HepG2 (cell line): ENCODE results near the gene PHLDB1. TPM values are rescaled to one million over a fixed set of nuclear protein-coding genes. Genes with fewer than 3 reads are reported as not detected.
A peak's percentile ranks its signal among the peaks of the same experiment; 100 is the strongest.

Experiments
- BHLHE40 ChIP-seq: IDR thresholded peaks from 2 replicates; pipeline ENCODE4 v1.6.1; 2011; ENCODE audit warnings: low read length, improper control_type of control experiment
- ERF ChIP-seq: IDR thresholded peaks from 2 replicates; pipeline ENCODE4 v1.6.1; 2018; ENCODE audit warnings: missing biosample characterization, missing genetic modification reagents
- FUBP1 ChIP-seq: sonication (generic); formaldehyde crosslinking; IDR thresholded peaks from 2 replicates; pipeline ENCODE4 v1.5.1; 2020; ENCODE audit warnings: missing genetic modification reagents, mild to moderate bottlenecking, borderline replicate concordance
- GFI1 ChIP-seq: sonication (generic); formaldehyde crosslinking; IDR thresholded peaks from 2 replicates; pipeline ENCODE4 v1.5.0; 2020; ENCODE audit warnings: missing genetic modification reagents, mild to moderate bottlenecking, borderline replicate concordance
- HOXA5 ChIP-seq: sonication (generic); formaldehyde crosslinking; IDR thresholded peaks from 2 replicates; pipeline ENCODE4 v1.4.0; 2020; ENCODE audit warnings: missing genetic modification reagents
- HOXD1 ChIP-seq: sonication (generic); formaldehyde crosslinking; IDR thresholded peaks from 2 replicates; pipeline ENCODE4 v1.5.0; 2020; ENCODE audit warnings: missing genetic modification reagents
- MAFG ChIP-seq: sonication (generic); formaldehyde crosslinking; IDR thresholded peaks from 2 replicates; pipeline ENCODE4 v1.5.1; 2020; ENCODE audit warnings: mild to moderate bottlenecking, missing genetic modification reagents
- MBD4 ChIP-seq: IDR thresholded peaks from 2 replicates; pipeline ENCODE4 v1.6.1; 2012; ENCODE audit warnings: low read length, inconsistent platforms, borderline replicate concordance
- MYPOP ChIP-seq: sonication (generic); formaldehyde crosslinking; IDR thresholded peaks from 2 replicates; pipeline ENCODE4 v1.8.1; 2023; ENCODE audit warnings: mild to moderate bottlenecking, moderate library complexity, missing genetic modification reagents
- NFIC ChIP-seq: IDR thresholded peaks from 2 replicates; pipeline ENCODE4 v1.6.1; 2012; ENCODE audit warnings: mild to moderate bottlenecking, low read length, inconsistent platforms
- NR2F1 ChIP-seq, 2 experiments: fragments of 450-650 bp in 1 of 2; formaldehyde crosslinking in 1 of 2; IDR thresholded peaks; 2 replicates each; pipeline versions ENCODE4 v1.5.0 to v1.6.1; 2016 to 2020; ENCODE audit warnings: mild to moderate bottlenecking in 1 of 2, missing compliant biosample characterization in 1 of 2, missing genetic modification reagents in 1 of 2, moderate library complexity in 1 of 2
- ONECUT2 ChIP-seq: sonication (generic); formaldehyde crosslinking; IDR thresholded peaks from 2 replicates; pipeline ENCODE4 v1.4.0; 2020; ENCODE audit warnings: missing genetic modification reagents
- POLR2AphosphoS2 ChIP-seq: IDR thresholded peaks from 2 replicates; pipeline ENCODE4 v1.6.1; 2011; ENCODE audit warnings: low read depth, low read length, improper control_type of control experiment
- SMAD9 ChIP-seq: sonication (generic); formaldehyde crosslinking; IDR thresholded peaks from 2 replicates; pipeline ENCODE4 v1.5.1; 2020; ENCODE audit warnings: mild to moderate bottlenecking, missing genetic modification reagents
- SRF ChIP-seq: IDR thresholded peaks from 2 replicates; pipeline ENCODE4 v1.6.1; 2011; ENCODE audit warnings: mild to moderate bottlenecking, low read depth, low read length, moderate library complexity
- TBX2 ChIP-seq: sonication (generic); formaldehyde crosslinking; IDR thresholded peaks from 2 replicates; pipeline ENCODE4 v1.5.0; 2020; ENCODE audit warnings: missing genetic modification reagents, mild to moderate bottlenecking, borderline replicate concordance
- ZFP41 ChIP-seq: sonication (generic); formaldehyde crosslinking; IDR thresholded peaks from 2 replicates; pipeline ENCODE4 v1.4.0; 2020; ENCODE audit warnings: mild to moderate bottlenecking, missing genetic modification reagents, borderline replicate concordance
- ZNF17 ChIP-seq: sonication (generic); formaldehyde crosslinking; IDR thresholded peaks from 2 replicates; pipeline ENCODE4 v1.5.0; 2020; ENCODE audit warnings: mild to moderate bottlenecking, missing genetic modification reagents
- ZNF772 ChIP-seq: sonication (generic); formaldehyde crosslinking; IDR thresholded peaks from 2 replicates; pipeline ENCODE4 v1.5.0; 2020; ENCODE audit warnings: mild to moderate bottlenecking, missing genetic modification reagents
- ZNF776 ChIP-seq: sonication (generic); formaldehyde crosslinking; IDR thresholded peaks from 2 replicates; pipeline ENCODE4 v1.4.0; 2020; ENCODE audit warnings: mild to moderate bottlenecking, missing genetic modification reagents
- polyA plus RNA-seq, 8 experiments: library from polyadenylated mRNA; depleted of rRNA in 3 of 8; stranded (reverse) in 7 of 8; unstranded in 1 of 8; fragments of >200 nt; fragmentation: Illumina TruSeq in 4 of 8; extraction: Trizol in 4 of 8; gene quantifications; 2 replicates each; pipeline versions ENCODE4 v1.2.1 to v1.2.3, GENCODE V29; 2011 to 2016; ENCODE audit warnings: low read depth in 4 of 8, missing spikeins in 1 of 8, mixed read lengths in 1 of 8; ENCODE audit not compliant: insufficient read depth in 1 of 8
- total RNA-seq, 5 experiments: library from RNA; depleted of rRNA; stranded (reverse); fragments of >200 nt; fragmentation: Illumina TruSeq; extraction: Trizol; gene quantifications; 2 replicates each; pipeline ENCODE4 v1.2.3, GENCODE V29; 2016; ENCODE audit warnings: low read depth in 1 of 5
- TF ChIP-seq, protein P1 (sequence below): sonication (generic); formaldehyde crosslinking; IDR thresholded peaks from 2 replicates; pipeline ENCODE4 v1.4.0; 2020; ENCODE audit warnings: mild to moderate bottlenecking, missing genetic modification reagents
- TF ChIP-seq, protein P2 (sequence below): sonication (generic); formaldehyde crosslinking; IDR thresholded peaks from 2 replicates; pipeline ENCODE4 v1.5.0; 2020; ENCODE audit warnings: mild to moderate bottlenecking, low read depth, missing genetic modification reagents, borderline replicate concordance
- TF ChIP-seq, protein P3 (sequence below): sonication (generic); formaldehyde crosslinking; IDR thresholded peaks from 2 replicates; pipeline ENCODE4 v1.5.0; 2020; ENCODE audit warnings: missing genetic modification reagents
- TF ChIP-seq, protein P4 (sequence below): sonication (generic); formaldehyde crosslinking; IDR thresholded peaks from 2 replicates; pipeline ENCODE4 v1.8.0; 2022; ENCODE audit warnings: mild to moderate bottlenecking, missing genetic modification reagents, borderline replicate concordance

Gene PHLDB1
- total and polyA plus RNA-seq, 2 of the 13 experiments (the other 11 are each of a cell fraction or from before 2014, with no cell fraction given): 13.8 to 14.2 TPM

DNA sequence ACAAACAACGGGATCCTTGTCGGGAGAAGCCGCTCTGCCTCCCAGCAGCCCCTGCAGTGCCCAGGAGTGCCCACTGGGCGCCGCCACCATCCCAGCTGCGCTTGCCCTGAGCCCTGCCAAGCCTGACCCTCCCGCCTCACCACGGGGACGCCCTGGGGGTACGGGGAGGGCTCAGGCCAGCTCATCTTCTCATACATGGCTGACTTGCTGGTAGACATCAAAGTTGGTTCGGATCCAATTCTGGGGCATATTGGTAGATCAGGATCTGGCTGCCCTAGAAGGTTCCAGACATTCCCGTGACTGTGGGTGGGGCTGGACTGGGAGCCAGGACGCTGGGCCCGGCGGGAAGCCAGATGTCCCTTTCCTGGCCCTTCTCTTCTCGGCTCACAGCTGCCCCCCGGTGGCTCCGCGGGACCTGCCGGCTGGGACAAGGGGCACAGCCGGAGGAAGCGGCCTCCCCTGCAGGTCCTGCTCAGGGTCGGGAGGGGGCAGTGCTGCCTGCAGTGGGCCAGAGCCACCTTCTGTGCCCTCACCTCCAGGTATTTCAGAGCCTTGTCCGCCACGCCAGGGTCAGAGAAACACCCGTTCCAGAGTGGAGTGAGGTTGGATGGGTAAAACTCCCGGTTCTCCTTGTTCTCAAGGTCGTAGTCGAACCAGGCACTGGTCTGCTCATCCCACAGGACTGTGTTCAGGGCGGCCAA, 82.6 kb downstream of the PHLDB1 start (continued):
- peak; percentile 12; the same call in 1 of the 2 replicates for TF ChIP-seq SMAD9 (CRISPR knock-in tag)
- TF ChIP-seq ZFP41 (CRISPR knock-in tag): no peak
- TF ChIP-seq GFI1 (CRISPR knock-in tag): peak; percentile 86
- no peak for TF ChIP-seq FUBP1 (CRISPR knock-in tag)
- no peak for TF ChIP-seq NR2F1 (CRISPR knock-in tag; IDR thresholded peaks at IDR 0.05)
- TF ChIP-seq SRF: no peak
- TF ChIP-seq ZNF772 (CRISPR knock-in tag): 0 out of 2 replicates have a peak, but pooled peaks have one; percentile 59
- TF ChIP-seq ERF (CRISPR knock-in tag): peak; percentile 46; the same call in 1 of the 2 replicates
- no peak for TF ChIP-seq MBD4
- TF ChIP-seq ONECUT2 (CRISPR knock-in tag): no peak
- TF ChIP-seq, protein P1, sequence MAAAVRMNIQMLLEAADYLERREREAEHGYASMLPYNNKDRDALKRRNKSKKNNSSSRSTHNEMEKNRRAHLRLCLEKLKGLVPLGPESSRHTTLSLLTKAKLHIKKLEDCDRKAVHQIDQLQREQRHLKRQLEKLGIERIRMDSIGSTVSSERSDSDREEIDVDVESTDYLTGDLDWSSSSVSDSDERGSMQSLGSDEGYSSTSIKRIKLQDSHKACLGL: no peak
- TF ChIP-seq HOXA5 (CRISPR knock-in tag): peak; percentile 56; the same call in 1 of the 2 replicates
- peak; percentile 72 for TF ChIP-seq TBX2 (CRISPR knock-in tag)
- no peak; the same call in 1 of the 2 replicates for TF ChIP-seq ZNF776
- no peak for TF ChIP-seq NFIC
- no peak for TF ChIP-seq HOXD1 (CRISPR knock-in tag)
- TF ChIP-seq, protein P2, sequence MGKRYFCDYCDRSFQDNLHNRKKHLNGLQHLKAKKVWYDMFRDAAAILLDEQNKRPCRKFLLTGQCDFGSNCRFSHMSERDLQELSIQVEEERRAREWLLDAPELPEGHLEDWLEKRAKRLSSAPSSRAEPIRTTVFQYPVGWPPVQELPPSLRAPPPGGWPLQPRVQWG (CRISPR knock-in tag): no peak
- TF ChIP-seq ZNF17: no peak
- TF ChIP-seq MAFG (CRISPR knock-in tag): no peak
- TF ChIP-seq MYPOP: 0 out of 2 replicates have a peak, but pooled peaks have one; percentile 24
- TF ChIP-seq, protein P3, sequence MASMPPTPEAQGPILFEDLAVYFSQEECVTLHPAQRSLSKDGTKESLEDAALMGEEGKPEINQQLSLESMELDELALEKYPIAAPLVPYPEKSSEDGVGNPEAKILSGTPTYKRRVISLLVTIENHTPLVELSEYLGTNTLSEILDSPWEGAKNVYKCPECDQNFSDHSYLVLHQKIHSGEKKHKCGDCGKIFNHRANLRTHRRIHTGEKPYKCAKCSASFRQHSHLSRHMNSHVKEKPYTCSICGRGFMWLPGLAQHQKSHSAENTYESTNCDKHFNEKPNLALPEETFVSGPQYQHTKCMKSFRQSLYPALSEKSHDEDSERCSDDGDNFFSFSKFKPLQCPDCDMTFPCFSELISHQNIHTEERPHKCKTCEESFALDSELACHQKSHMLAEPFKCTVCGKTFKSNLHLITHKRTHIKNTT (CRISPR knock-in tag): no peak
- TF ChIP-seq, protein P4, sequence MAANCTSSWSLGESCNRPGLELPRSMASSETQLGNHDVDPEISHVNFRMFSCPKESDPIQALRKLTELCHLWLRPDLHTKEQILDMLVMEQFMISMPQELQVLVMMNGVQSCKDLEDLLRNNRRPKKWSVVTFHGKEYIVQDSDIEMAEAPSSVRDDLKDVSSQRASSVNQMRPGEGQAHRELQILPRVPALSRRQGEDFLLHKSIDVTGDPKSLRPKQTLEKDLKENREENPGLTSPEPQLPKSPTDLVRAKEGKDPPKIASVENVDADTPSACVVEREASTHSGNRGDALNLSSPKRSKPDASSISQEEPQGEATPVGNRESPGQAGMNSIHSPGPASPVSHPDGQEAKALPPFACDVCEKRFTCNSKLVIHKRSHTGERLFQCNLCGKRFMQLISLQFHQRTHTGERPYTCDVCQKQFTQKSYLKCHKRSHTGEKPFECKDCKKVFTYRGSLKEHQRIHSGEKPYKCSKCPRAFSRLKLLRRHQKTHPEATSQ (CRISPR knock-in tag): peak; percentile 64; the same call in 1 of the 2 replicates
- TF ChIP-seq POLR2AphosphoS2: no peak
- peak; percentile 37; the same call in 1 of the 2 replicates for TF ChIP-seq BHLHE40
